ENCODE data around the gene C1QTNF12.

The C1QTNF12 gene, protein sequence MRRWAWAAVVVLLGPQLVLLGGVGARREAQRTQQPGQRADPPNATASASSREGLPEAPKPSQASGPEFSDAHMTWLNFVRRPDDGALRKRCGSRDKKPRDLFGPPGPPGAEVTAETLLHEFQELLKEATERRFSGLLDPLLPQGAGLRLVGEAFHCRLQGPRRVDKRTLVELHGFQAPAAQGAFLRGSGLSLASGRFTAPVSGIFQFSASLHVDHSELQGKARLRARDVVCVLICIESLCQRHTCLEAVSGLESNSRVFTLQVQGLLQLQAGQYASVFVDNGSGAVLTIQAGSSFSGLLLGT

DNA sequence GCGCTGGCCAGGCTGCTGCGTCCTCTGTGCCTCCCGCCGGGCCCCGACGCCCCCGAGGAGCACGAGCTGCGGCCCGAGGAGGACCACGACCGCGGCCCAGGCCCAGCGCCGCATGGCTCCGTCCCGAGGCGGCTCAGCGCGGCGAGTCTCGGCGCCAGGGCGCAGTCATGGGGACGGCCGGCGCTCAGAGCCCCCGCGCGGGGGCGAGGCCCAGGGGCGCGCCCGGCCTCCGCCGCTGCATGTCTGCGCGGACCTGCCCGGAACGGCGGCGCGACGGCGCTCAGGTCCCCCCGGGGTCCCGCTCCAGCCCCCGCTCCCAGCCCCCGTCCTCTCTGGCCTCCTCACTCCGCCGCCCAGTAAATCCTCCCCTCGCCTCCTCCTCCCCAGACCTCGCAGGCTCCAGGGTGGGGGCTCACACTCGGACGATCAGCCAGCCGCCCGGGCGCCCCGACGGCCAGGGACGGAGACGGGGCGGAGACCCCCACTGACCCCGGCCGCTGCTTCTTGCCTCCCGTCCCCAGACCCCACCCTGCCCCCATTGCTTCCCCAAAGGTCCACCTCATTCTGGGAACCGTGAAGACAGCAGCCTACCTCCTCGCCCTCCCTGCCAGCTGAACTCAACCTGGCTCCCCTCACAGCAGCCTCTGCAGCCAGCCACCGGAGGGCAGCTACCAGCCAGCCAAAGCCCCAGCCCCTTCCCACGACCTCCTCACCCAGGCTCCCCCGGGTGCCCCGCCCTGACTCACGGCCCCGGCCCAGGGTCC is at the start of gene C1QTNF12:
Gene C1QTNF12, minus strand, starts transcription at position 146 of the 764 bp plus-strand sequence. Its CDS starts 32 bp downstream, at position 114.
- DNase-seq (ENCODE audit: low spot score) = no peak

DNA sequence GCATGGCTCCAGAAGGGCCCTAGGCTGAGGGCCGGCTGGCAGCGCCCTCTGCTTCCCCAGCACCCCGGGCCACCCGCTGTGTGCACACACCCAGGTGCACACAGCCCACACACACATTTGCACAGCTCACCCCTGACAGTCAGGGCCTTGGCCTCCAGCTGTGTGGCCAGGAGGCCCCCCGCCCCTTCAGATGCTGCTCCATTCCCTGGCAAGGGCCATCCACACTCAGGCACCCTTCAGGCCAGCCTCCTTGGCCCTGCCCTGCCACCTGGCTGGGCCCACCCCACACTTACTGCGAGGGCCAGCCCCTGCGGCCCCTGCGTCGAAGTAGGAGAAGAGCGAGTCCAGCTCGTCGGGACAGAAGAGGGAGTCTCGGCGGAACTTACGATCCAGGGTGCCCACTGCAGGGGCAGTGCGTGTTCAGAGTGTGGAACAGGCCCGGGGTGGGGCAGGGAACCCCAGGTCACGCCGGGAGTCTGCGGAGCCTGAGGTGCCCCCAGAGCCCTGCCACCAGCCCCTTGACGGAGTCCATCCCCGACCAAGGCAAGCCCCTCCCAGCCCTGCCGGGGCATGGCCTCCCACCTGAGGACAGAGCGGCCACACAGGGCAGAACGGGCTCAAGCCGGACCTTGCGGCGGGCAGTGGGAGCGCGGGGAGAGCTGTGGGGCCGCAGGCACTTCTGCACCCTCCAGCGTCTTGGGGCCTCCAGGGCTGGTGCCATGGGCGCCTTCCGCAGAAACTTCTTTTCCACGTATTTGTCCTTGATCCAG is 48.8 kb upstream of the C1QTNF12 start:
- DNase-seq (ENCODE audit: low spot score) = no peak

DNA sequence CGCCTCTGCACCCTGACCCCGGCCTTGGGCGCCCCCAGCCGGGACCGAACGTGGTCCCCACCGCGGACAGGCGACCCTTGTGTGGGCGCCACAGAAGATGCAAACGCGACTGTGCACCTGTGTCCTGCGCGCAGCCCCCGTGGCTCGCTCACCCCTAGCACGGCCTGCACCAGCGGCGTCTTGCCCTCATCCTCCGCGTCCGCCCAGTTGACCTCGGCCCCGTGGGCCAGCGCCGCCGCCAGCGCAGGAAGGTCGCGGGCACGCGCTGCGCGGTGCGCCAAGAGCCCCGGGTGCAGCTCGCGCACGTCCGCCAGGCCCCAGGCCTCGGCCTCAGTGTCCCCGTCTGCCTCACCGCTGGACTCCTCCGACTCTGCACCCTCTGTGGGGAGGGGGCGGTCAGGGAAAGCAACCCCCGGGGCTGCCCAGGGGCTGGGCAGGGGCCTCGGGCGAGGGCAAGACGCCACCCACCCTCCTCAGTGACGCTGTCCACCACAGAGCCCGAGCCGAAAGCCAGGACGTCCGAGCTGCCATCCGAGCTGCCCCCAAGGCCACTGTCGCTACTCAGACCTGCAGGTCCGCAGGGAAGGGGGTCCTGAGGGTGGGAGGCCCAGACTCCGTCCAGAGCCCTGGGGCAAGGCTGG is 47.8 kb upstream of the C1QTNF12 start:
- no peak for DNase-seq (ENCODE audit: low spot score)

DNA sequence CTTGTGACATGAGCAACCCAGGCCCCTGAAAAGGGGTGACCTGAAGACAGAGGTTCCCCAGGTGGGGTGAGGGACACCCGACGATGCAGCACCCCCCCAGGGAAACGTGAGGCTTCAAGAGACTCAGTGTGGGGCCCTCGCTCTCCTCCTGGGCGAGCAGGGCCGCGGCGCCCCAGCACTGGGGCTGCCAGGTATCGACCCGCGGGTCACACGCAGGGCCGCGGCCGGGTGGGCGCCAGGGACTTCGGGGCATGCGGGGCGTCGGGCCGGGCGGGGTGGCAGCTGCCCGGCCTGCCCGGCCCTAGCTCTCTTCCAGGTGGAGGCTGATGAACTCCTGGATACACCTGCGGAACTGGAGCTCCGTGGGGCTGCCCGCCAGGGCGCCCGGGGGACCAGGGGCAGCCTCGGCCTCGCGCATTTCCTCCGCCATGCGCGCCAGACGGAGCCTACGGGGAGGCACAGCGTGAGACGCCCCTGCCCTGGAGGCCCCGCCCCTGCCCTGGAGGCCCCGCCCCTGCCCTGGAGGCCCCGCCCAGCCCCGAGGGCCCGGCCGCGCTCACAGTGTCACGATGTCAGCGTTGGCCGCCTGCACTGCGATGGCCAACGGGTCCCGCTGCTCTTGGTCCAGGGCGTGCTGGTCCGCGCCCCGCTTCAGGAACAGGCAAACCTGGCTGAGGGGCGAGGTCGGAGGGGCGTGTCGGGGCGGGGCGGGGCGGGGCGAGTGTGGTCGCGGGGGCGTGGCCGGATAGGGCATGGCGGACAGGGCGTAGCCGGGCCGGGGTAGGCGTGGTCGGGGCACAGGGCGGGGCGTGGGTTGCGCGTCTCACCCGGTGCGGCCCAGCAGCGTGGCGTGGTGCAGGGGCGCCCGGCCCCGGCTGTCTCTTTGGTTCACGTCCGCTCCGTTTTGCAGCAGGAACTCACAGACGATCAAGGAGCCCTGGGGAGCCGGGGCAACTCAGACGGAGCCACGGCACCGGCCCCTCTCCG is 47.0 kb upstream of the C1QTNF12 start:
- DNase-seq (ENCODE audit: low spot score) = no peak

DNA sequence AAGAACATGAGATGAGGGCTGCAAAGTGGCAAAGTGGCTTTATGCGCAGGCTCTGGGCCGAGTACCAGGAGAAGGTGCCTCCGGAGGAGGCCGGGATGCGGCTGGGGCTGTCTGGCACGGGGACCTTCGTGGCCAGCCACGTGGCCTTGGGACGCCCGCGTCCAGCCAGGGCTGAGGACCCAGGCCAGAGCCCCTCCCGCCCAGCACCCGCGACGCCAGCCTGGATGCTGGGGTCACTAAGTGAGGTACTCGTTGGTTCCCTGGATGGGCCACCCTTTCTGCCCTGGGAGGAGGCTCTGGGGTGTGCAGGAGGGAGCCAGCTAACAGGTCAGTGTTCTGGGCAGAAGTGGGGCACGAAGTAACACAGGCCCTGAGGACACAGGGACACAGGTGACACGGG is 46.3 kb upstream of the C1QTNF12 start:
- no peak for DNase-seq (ENCODE audit: low spot score)

DNA sequence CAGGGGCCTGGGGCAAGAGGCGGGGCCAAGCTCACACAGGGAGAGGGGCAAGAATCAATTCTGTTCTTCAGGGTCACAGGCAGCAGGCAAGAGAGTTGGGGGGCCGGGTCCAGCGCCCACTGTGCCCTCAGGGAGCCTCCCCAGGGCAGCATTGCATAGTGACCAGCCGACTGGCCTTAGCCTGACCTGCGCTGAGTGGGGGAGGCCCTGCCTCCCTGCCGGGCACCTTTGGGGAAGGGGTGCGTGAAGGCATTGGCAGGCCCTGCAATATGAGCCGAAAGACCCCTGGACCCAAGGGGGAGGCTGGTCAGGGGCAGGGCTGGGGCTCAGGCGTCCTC is 45.9 kb upstream of the C1QTNF12 start:
- no peak for DNase-seq (ENCODE audit: low spot score)

- peak; percentile 64 for DNase-seq (ENCODE audit: low spot score)
These were observed 45.3 kb upstream of the C1QTNF12 start for GRCh38 chr1:1291548-1292441.

DNA sequence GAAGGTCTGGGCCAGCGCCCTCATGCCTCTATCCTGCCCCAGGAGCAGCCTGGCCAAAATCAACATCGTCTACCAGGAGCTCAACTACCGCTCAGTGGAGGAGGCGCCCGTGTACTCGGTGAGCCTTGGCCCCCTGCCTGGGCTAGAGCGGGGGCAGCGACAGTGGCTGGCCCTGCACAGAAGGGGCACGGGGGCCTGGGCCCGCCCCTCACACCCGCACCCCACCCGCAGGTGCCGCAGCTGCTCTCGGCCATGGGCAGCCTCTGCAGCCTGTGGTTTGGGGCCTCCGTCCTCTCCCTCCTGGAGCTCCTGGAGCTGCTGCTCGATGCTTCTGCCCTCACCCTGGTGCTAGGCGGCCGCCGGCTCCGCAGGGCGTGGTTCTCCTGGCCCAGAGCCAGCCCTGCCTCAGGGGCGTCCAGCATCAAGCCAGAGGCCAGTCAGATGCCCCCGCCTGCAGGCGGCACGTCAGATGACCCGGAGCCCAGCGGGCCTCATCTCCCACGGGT is 44.6 kb upstream of the C1QTNF12 start:
- no peak for DNase-seq (ENCODE audit: low spot score)

- peak; percentile 88 for DNase-seq (ENCODE audit: low spot score)
These were observed 43.8 kb upstream of the C1QTNF12 start for GRCh38 chr1:1290238-1290731.

GRCh38 chr1:1287288-1288110 is 41.0 kb upstream of the C1QTNF12 start:
- DNase-seq (ENCODE audit: low spot score) = no peak

- no peak for DNase-seq (ENCODE audit: low spot score)
These were observed 40.1 kb upstream of the C1QTNF12 start for GRCh38 chr1:1286313-1287261.

DNA sequence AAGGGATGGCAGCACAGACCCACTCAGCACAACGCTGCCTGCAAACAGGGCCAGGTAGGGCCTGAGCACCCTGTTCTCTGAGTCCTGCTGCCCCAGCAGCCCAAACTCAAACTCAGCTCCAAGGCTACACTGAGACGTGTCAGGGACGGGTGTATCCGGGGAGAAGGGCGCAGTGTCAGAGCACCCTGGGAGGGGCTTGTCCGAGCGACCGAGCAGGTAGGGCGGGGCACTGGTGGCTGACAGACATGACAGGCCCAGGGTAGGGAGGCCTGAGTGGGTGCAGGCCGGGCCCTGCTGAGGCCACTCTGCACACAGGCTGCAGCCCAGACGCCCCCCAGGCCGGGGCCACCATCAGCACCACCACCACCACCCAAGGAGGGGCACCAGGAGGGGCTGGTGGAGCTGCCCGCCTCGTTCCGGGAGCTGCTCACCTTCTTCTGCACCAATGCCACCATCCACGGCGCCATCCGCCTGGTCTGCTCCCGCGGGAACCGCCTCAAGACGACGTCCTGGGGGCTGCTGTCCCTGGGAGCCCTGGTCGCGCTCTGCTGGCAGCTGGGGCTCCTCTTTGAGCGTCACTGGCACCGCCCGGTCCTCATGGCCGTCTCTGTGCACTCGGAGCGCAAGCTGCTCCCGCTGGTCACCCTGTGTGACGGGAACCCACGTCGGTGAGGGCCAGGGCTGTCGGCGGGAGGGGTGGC is 39.2 kb upstream of the C1QTNF12 start:
- no peak for DNase-seq (ENCODE audit: low spot score)

GRCh38 chr1:1285102-1285571 is 38.6 kb upstream of the C1QTNF12 start:
- no peak for DNase-seq (ENCODE audit: low spot score)

DNA sequence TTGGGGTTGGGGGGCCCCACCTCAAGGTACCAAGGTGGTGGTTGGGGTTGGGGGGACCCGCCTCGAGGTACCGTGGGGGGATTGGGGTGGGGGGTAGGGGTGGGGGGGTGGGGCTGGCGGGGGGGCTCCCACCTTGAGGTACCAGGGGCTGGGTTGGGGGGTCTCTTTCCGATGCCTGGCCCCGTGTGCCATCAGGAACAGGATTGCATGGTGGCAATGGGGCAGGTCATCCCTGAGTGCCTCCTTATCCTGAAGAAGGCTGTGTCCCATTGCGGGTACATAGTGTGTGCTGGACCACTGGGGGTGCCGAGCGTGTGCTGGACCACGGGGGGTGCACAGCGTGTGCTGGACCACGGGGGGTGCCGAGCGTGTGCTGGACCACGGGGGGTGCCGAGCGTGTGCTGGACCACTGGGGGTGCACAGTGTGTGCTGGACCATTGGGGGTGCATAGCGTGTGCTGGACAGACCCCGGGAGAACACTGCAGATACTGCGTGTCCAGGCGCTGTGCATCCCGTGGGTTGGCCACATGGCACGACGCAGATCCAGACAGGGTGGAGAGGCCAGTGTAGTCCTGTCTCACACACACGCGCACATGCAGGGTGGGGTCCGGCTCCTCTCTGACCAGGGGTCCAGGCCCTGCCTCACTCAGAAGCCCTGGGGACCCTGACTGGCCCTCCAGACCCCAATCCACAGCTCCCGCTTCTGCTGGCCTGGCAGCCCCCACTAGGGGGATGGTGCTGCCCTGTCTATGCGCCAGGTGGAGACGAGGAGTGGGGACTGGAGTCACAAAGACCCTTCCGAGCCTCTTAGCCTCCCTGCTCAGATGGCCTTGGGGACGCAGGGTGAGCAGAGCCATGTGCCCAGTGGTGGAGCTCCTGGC is 37.9 kb upstream of the C1QTNF12 start:
- no peak for DNase-seq (ENCODE audit: low spot score)

- DNase-seq (ENCODE audit: low spot score) = peak; percentile 33
These were observed 37.3 kb upstream of the C1QTNF12 start for GRCh38 chr1:1283821-1284220.

GRCh38 chr1:1282998-1283397 is 36.5 kb upstream of the C1QTNF12 start:
- no peak for DNase-seq (ENCODE audit: low spot score)
